GM12872 (cell line): Measurements from ENCODE around the gene MGAM2.

Experiments used
- TF ChIP-seq, protein P1 (sequence below): IDR thresholded peaks from 3 replicates; pipeline ENCODE4 v1.5.1; 2011; ENCODE audit warnings: low read depth, mild to moderate bottlenecking, low read length, moderate library complexity; ENCODE audit not compliant: insufficient read depth

Gene MGAM2

DNA sequence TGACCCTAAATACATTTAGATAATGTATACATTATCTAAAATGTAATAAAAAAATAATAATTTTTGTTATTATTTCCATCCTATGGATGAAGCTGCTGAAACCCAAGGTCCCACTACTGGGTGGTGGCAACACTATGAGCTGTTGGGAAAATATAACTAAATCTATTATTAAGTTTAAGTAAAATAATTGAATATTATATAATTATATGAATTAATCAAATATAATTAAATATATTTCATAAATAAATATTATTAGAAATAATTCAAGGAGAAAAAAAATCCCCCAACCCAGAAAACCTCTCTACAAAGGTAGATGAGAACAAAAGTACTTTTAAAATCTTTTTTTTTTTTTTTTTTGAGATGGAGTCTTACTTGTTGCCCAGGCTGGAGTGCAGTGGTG, 138.4 kb downstream of the MGAM2 start:
- TF ChIP-seq, protein P1, sequence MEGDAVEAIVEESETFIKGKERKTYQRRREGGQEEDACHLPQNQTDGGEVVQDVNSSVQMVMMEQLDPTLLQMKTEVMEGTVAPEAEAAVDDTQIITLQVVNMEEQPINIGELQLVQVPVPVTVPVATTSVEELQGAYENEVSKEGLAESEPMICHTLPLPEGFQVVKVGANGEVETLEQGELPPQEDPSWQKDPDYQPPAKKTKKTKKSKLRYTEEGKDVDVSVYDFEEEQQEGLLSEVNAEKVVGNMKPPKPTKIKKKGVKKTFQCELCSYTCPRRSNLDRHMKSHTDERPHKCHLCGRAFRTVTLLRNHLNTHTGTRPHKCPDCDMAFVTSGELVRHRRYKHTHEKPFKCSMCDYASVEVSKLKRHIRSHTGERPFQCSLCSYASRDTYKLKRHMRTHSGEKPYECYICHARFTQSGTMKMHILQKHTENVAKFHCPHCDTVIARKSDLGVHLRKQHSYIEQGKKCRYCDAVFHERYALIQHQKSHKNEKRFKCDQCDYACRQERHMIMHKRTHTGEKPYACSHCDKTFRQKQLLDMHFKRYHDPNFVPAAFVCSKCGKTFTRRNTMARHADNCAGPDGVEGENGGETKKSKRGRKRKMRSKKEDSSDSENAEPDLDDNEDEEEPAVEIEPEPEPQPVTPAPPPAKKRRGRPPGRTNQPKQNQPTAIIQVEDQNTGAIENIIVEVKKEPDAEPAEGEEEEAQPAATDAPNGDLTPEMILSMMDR = no peak

- TF ChIP-seq, protein P1 = no peak
These were observed 139.2 kb downstream of the MGAM2 start for GRCh38 chr7:142250705-142251104.

DNA sequence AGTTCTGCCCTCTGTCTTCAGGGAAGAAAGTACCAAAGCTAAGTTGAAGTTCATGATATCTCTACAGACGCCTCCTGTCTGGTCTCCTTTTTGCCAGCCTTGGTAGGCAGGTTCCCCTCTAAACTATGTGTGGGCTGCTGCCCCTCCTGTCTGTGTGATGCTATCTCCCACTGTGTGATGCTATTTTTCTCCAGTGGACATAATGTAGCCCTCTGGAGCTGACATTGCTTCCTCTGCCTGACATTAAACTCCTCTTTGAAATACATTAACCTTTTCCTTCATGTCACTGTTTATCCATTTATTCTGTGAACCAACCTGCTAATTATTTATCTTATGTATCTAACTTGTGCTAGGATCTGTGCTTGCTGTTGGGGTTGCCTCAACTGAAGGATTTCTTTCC, 146.4 kb downstream of the MGAM2 start, which contains the start of gene PRSS58:
Gene PRSS58, minus strand, starts transcription at position 101 of the 400 bp plus-strand sequence. CDS start 351 bp downstream, outside the sequence.
- TF ChIP-seq, protein P1 = no peak

GRCh38 chr7:142263598-142264380, 152.3 kb downstream of the MGAM2 start:
- TF ChIP-seq, protein P1 = no peak
